ENCODE measurements around the gene TULP1. TPM values are rescaled to one million over a fixed set of nuclear protein-coding genes. Genes with fewer than 3 reads are reported as not detected.

Gene TULP1
- total and polyA plus RNA-seq, 2 of the 8 experiments (the other 6 are each of a cell fraction or from before 2014, with no cell fraction given): 3.2 to 6.8 TPM

DNA sequence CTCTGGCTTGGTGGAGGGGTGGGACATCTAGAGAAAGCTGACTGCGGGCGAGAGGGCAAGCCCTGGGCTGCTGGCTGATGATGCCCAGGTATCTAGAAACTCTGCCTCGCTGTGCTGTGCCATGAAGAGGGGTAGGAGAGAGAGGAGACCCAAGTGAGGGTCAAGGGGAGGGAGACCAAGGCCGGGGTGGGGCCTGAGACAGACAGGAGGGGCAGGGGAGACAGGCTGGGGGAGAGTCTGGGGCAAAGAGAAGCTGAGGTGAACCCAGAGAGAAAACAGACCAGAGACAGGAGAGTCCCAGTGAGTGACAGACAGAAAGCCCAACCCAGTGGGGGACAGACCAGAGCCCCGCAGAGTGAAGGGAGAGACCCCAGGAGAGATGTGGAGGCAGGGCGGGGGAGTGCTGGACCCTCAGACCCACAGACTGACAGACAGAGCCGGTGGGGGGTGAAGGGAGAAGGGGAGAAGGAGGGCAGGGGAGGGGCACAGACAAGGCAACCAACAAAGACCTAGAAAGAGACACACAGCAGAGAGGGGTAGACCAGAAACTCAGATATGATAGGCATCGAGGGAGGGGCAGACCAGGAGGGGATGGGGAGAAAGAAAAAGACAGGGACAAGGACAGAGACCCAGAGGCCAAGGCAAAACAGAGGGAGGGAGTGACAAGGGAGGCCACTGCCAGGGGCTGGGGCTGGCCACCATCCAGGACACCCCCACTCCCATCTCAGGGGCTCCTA, 21.7 kb downstream of the TULP1 start:
- H4K5ac ChIP-seq (ENCODE audit: insufficient read length, low read depth, low read length): peak overlapping the region; percentile 75
- TF ChIP-seq TAF7 (optimal IDR thresholded peaks at IDR 0.05; ENCODE audit: borderline replicate concordance, low read depth, low read length): peak; percentile 17
- TF ChIP-seq CHD1 (IDR thresholded peaks at IDR 0.05; ENCODE audit: low read depth, low read length): no peak
- H2BK15ac ChIP-seq (ENCODE audit: low read length): peak overlapping the region; percentile 46; the same call in 1 of the 2 replicates
- H3K27me3 ChIP-seq (replicated peaks in 1 of 4; ENCODE audit: control insufficient read depth in 3 of 4, extremely low read depth in 1 of 4, insufficient read depth in 3 of 4, low read length in 3 of 4): peaks cover 0 to 5% (median 2%) of the 10 kb centered on the region in 4 experiments; a peak in 3 of 7 replicates
- H3K36me3 ChIP-seq (ENCODE audit: control insufficient read depth in 2 of 4, insufficient read depth in 4 of 4, low read length in 3 of 4): no peaks in the 10 kb centered on the region
- no peak overlapping the region for H2AFZ ChIP-seq (ENCODE audit: low read length)
- peak overlapping the region in 3 of 4 experiments; percentile 7 to 29 (median 13); a peak in 2 of 7 replicates for H3K9ac ChIP-seq (replicated peaks in 1 of 4; ENCODE audit: extremely low read depth in 1 of 4, low read depth in 3 of 4, low read length in 3 of 4)
- H3K23me2 ChIP-seq (ENCODE audit: low read depth, low read length): peaks cover 5% of the 10 kb centered on the region
- peaks cover 19% of the 10 kb centered on the region for H3K79me1 ChIP-seq (ENCODE audit: low read depth, low read length)
- peaks cover 0 to 51% of the 10 kb centered on the region in 2 experiments; a peak in 2 of 4 replicates for H3K79me2 ChIP-seq (ENCODE audit: control insufficient read depth in 1 of 2, insufficient read depth in 2 of 2, low read length in 2 of 2)
- no peak for DNase-seq (ENCODE audit: low read depth in 1 of 2, low spot score in 2 of 2)
- no peaks in the 10 kb centered on the region for H3K9me3 ChIP-seq (ENCODE audit: insufficient read depth in 2 of 2, low read depth in 1 of 2, low read length in 1 of 2)
- POLR2A ChIA-PET (ENCODE audit: partially characterized antibody): interaction anchor here (1.3 to 37.6 kb wide), 5 partner anchors 2 to 248 kb away, joined by 3 to 1319 read pairs (median 6); partner anchors contain the start of genes RPL10A and TEAD3
- H2BK20ac ChIP-seq (ENCODE audit: low read length): peak overlapping the region; percentile 66; the same call in 1 of the 2 replicates
- peak overlapping the region; percentile 100 for H3K18ac ChIP-seq (ENCODE audit: extremely low read depth, low read length)
- H3K23ac ChIP-seq (ENCODE audit: insufficient read length): no peak overlapping the region
- peak overlapping the region; percentile 100; the same call in 1 of the 2 replicates for H2BK12ac ChIP-seq (ENCODE audit: low read depth, low read length)
- H2BK120ac ChIP-seq (replicated peaks; ENCODE audit: low read depth, low read length): no peak overlapping the region
- peaks cover 15 to 29% of the 10 kb centered on the region in 2 experiments for H4K20me1 ChIP-seq (replicated peaks in 1 of 2; ENCODE audit: control insufficient read depth in 1 of 2, insufficient read depth in 2 of 2, low read length in 2 of 2)
- H2AK5ac ChIP-seq (ENCODE audit: low read depth, low read length): peak overlapping the region; percentile 87; the same call in 1 of the 2 replicates
- H3K4me1 ChIP-seq (replicated peaks in 1 of 4; ENCODE audit: control insufficient read depth in 3 of 4, insufficient read depth in 4 of 4, low read length in 3 of 4): peaks cover 36 to 79% (median 66%) of the 10 kb centered on the region in 4 experiments
- peak overlapping the region; percentile 99 for H2BK5ac ChIP-seq (ENCODE audit: low read depth, low read length)
- H3K27ac ChIP-seq (ENCODE audit: low read depth, low read length): no peak overlapping the region
- 22% methylated on average over 4 of the region's 8 CpGs; no CpG with 5 or more reads in 1 of the 2 experiments for WGBS, 2 experiments (ENCODE audit: extremely low coverage in 1 of 2, insufficient coverage in 1 of 2, insufficient read length in 1 of 2, insufficient replicate concordance in 2 of 2, low coverage in 1 of 2, low lambda C conversion rate in 2 of 2, missing lambda C conversion rate in 1 of 2)
- peak overlapping the region; percentile 71 for H4K8ac ChIP-seq (ENCODE audit: extremely low read depth, insufficient read depth, low read length)
- FAIRE-seq: no peak
- CTCF ChIA-PET (ENCODE audit: partially characterized antibody): interaction anchor here (0.6 to 1.8 kb wide), 8 partner anchors 9 to 1634 kb away, joined by 3 to 9 read pairs (median 4); partner anchors contain the start of gene RPL10A
- H3K4me3 ChIP-seq (ENCODE audit: extremely low read depth in 1 of 4, insufficient read depth in 2 of 4, low read depth in 3 of 4, low read length in 4 of 4): peak overlapping the region; percentile 21 to 56 (median 44); a peak in 6 of 8 replicates
- peak overlapping the region; percentile 80 for H3K4ac ChIP-seq (replicated peaks; ENCODE audit: insufficient read length, low read depth, low read length)
- H3K56ac ChIP-seq (replicated peaks; ENCODE audit: insufficient read length, low read depth, low read length): no peak overlapping the region
- H3K4me2 ChIP-seq (ENCODE audit: insufficient read depth in 1 of 2, low read depth in 2 of 2, low read length in 2 of 2): peak overlapping the region; percentile 85 to 96
- H3K14ac ChIP-seq (ENCODE audit: insufficient read length): no peak overlapping the region
- peak overlapping the region; percentile 97 for H4K91ac ChIP-seq (replicated peaks; ENCODE audit: insufficient read length, low read length)
